SK-N-SH (cell line): ENCODE data around the gene MEGF8.

Source experiments
- CTCF ChIP-seq: fragments of 200-600 bp; sonication (generic); IDR thresholded peaks from 2 replicates; pipeline ENCODE4 v1.6.1; 2017; ENCODE audit warnings: antibody characterized with exemption, mild to moderate bottlenecking, moderate library complexity
- EP300 ChIP-seq, 2 experiments: IDR thresholded peaks; 2 replicates each; pipeline versions ENCODE4 v1.4.0 to v1.6.1; 2012; ENCODE audit warnings: borderline replicate concordance in 1 of 2, low read depth in 1 of 2, low read length in 1 of 2
- GABPA ChIP-seq: IDR thresholded peaks from 2 replicates; pipeline ENCODE4 v1.4.0; 2012; ENCODE audit warnings: low read depth, mild to moderate bottlenecking
- MXI1 ChIP-seq: IDR thresholded peaks from 2 replicates; pipeline ENCODE4 v1.6.1; 2012; ENCODE audit warnings: mild to moderate bottlenecking, low read depth, low read length, improper control_type of control experiment
- POLR2AphosphoS5 ChIP-seq: IDR thresholded peaks from 2 replicates; pipeline ENCODE4 v1.6.1; 2012; ENCODE audit warnings: low read depth, low read length
- RAD21 ChIP-seq: IDR thresholded peaks from 2 replicates; pipeline ENCODE4 v1.6.1; 2012; ENCODE audit warnings: mild to moderate bottlenecking, low read length
- RCOR1 ChIP-seq: fragments of 150-350 bp; IDR thresholded peaks from 2 replicates; pipeline ENCODE4 v1.6.1; 2017; ENCODE audit warnings: antibody characterized with exemption, low read length
- REST ChIP-seq: IDR thresholded peaks from 2 replicates; pipeline ENCODE4 v1.6.1; 2012; ENCODE audit warnings: mild to moderate bottlenecking, low read depth, low read length, moderate library complexity
- SMC3 ChIP-seq: IDR thresholded peaks from 2 replicates; pipeline ENCODE4 v1.6.1; 2012; ENCODE audit warnings: low read depth, low read length, improper control_type of control experiment
- TAF1 ChIP-seq: IDR thresholded peaks from 2 replicates; pipeline ENCODE4 v1.6.1; 2012; ENCODE audit warnings: low read depth, mild to moderate bottlenecking, low read length, moderate library complexity, borderline replicate concordance
- USF1 ChIP-seq: IDR thresholded peaks from 2 replicates; pipeline ENCODE4 v1.4.0; 2012; ENCODE audit warnings: low read depth, borderline replicate concordance

GRCh38 chr19:42350417-42350816, 25.0 kb downstream of the MEGF8 start:
- TF ChIP-seq SMC3 (no peak), CTCF (no peak), TAF1 (no peak), RAD21 (no peak), EP300 (IDR thresholded peaks at IDR 0.05; ENCODE audit: borderline replicate concordance in 1 of 2, low read depth in 1 of 2, low read length in 1 of 2) (no peak), MXI1 (no peak), POLR2AphosphoS5 (no peak), GABPA (no peak), RCOR1 (no peak), REST (no peak), USF1 (no peak)
